DMS153 (cell line): Measurements from ENCODE around the gene HEG1.

Source experiments
- DNase-seq: peaks from one replicate; lab custom pipeline; 2025; lab: John Stamatoyannopoulos, UW

The HEG1 gene

GRCh38 chr3:125014570-125015179 lies 41.1 kb downstream of the HEG1 start:
- DNase-seq: no peak

- no peak for DNase-seq
Observed at GRCh38 chr3:125013095-125013494, 42.7 kb downstream of the HEG1 start.

- no peak for DNase-seq
Observed at GRCh38 chr3:125011941-125012340, 43.9 kb downstream of the HEG1 start.

- no peak for DNase-seq
Observed at GRCh38 chr3:125010393-125010792, 45.4 kb downstream of the HEG1 start.

GRCh38 chr3:125008766-125009165 lies 47.0 kb downstream of the HEG1 start:
- DNase-seq: no peak

- DNase-seq: no peak
Observed at GRCh38 chr3:125006291-125006731, 49.5 kb downstream of the HEG1 start.

- no peak for DNase-seq
Observed at GRCh38 chr3:125005676-125006075, 50.1 kb downstream of the HEG1 start.

- no peak for DNase-seq
Observed at GRCh38 chr3:125005222-125005621, 50.6 kb downstream of the HEG1 start.

GRCh38 chr3:125003859-125004595 lies 51.8 kb downstream of the HEG1 start:
- DNase-seq: no peak

GRCh38 chr3:125003369-125003853 lies 52.4 kb downstream of the HEG1 start:
- no peak for DNase-seq

GRCh38 chr3:125002414-125003368 lies 53.1 kb downstream of the HEG1 start:
- peak; percentile 8 for DNase-seq

- DNase-seq: no peak
Observed at GRCh38 chr3:125001557-125002413, 54.0 kb downstream of the HEG1 start.

GRCh38 chr3:125000661-125001060 lies 55.1 kb downstream of the HEG1 start:
- no peak for DNase-seq

- DNase-seq: no peak
Observed at GRCh38 chr3:124999897-125000435, 55.8 kb downstream of the HEG1 start.

GRCh38 chr3:124999317-124999716 lies 56.5 kb downstream of the HEG1 start:
- DNase-seq: no peak

- no peak for DNase-seq
Observed at GRCh38 chr3:124998247-124998630, 57.6 kb downstream of the HEG1 start.

- DNase-seq: no peak
Observed at GRCh38 chr3:124997303-124998246, 58.2 kb downstream of the HEG1 start.

- DNase-seq: peak; percentile 55
Observed at GRCh38 chr3:124995460-124995994, 60.3 kb downstream of the HEG1 start.

GRCh38 chr3:124993466-124993865 lies 62.3 kb downstream of the HEG1 start:
- DNase-seq: no peak

- DNase-seq: no peak
Observed at GRCh38 chr3:124992041-124992440, 63.8 kb downstream of the HEG1 start.
